COLO829 (cell line): ENCODE measurements around the gene C16orf74.

Experiments
- DNase-seq: peaks from one replicate; pipeline ENCODE4 v3.0.0; 2012; ENCODE audit warnings: low spot score

C16orf74 gene

DNA sequence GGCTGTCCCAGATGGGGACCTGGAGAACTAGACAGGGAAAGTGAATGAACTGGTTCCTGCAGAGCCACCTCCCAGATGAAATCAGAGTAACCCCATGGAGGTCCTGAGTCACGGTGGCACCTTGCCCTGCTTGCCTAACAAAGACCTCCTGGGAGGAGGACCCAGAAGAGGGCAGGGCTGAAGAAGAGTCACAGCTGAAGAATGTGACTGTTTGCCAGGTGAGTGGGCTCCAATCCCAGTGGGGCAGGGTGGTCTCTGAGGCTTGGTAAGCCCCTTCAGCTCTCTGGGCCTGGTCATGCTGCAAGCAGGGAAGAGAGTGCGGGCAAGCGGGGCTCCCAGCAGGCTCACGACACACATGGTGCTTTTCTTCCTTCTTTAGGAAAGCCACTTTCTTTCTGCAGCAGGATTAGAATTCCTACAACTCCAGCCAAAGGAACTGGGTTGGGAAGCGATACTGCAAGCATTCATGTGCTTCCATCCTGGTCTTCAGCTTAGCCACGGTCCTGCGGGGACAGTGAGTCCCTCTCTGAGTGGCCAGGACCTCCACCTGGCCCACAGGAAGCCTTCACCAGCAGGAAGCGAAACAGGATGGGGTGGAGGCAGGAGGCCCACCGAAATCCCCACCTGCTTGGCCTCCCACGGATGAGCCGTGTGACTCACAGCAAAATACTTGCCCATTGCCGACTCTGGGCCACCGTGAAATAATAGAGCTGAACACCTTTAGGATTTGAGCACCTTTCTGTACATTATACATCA lies 4.3 kb downstream of the C16orf74 start:
- DNase-seq: no peak

- no peak for DNase-seq
Observed at GRCh38 chr16:85738923-85739715, 11.8 kb downstream of the C16orf74 start.

- DNase-seq: no peak
Observed at GRCh38 chr16:85736921-85737320, 14.0 kb downstream of the C16orf74 start.

GRCh38 chr16:85735946-85736345 lies 14.9 kb downstream of the C16orf74 start:
- DNase-seq: no peak

DNA sequence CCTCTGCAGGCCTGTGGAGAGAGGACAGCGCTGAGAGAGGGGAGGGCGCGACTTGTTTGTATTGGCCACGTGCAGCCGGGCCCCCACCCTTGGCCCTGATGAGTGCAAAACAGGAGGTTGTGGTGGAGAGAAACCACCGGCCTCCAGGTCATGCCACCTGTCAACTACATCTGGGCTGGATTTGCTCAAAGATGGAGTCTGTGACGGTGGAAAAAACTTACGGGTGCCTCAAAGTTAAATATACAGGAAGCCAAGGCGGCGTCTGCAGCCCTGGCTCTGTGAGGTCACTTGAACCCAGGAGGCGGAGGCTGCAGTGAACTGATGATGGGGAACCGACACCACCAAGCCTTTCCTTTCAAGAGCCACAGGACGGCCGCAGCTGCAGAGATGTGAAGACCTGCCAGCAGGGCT lies 15.7 kb downstream of the C16orf74 start:
- DNase-seq: no peak

DNA sequence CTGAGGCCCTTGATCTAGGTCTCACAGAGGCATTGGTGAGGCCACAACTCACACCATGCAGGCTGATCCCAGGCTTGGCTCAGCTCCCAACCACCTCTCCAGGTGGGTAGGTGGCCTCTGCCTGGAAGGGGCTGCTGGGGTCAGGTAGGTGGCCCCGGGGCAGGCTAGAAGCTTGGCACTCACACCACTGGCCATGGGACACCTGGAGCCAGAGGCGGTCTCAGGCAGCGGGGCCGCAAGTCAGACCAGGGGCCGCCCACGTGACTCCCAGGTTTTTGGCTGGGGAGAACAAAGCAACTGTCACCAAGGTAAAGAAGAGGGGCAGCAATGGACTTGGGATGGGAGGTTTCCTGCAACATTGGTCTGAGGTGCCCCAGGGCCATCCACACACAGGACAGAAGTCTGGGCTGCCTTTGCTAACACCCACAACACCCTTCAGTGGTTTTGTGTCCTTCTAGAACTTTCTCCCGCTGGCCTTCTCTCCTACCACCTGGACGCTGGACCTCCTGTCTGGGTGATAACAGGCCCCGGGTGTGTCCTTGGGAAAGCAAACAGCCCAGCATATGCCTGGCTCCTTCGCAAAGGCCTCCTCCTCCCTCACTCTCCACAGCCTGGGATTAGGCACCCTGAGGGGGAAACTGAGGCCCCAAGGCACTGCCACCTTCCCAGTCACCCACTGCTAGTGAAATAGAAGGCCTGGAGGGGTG lies 16.4 kb downstream of the C16orf74 start:
- DNase-seq: no peak

DNA sequence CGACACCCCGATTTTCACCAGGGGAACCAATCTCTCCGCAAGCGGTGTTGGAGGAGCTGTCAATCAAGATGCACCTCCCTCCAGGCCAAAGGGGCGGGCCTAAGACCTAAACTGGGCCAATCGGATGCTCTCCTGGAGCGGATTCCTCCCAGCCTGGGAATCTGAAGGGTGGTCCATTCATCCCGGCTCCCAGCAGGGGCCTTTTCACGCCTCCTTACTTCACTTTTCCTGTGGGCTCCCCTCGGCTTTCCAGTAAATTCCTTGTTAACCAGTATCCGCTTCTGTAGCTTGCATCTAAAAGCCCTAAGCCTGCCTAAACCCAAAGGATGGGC lies 17.1 kb downstream of the C16orf74 start:
- DNase-seq: no peak

- no peak for DNase-seq
Observed at GRCh38 chr16:85733155-85733838, 17.6 kb downstream of the C16orf74 start.

- DNase-seq: no peak
Observed at GRCh38 chr16:85731179-85731578, 19.7 kb downstream of the C16orf74 start.

DNA sequence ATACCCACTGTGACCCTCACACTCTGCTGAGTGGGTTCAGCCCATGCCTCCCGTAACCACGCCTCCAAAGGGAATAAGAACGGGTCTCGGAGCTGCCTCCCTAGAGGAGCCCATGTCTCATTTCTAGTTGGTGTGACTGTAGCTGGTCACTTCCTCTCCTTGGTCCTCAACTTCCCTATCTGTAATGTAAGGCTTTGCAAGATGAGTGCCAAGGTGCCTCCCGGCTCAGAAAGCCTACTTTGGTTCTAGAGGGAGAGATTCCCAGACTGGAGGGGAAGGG lies 20.8 kb downstream of the C16orf74 start:
- no peak for DNase-seq

- no peak for DNase-seq
Observed at GRCh38 chr16:85729452-85730185, 21.3 kb downstream of the C16orf74 start.

GRCh38 chr16:85728879-85729278 lies 22.0 kb downstream of the C16orf74 start:
- DNase-seq: no peak

- no peak for DNase-seq
Observed at GRCh38 chr16:85724936-85725335, 26.0 kb downstream of the C16orf74 start.

DNA sequence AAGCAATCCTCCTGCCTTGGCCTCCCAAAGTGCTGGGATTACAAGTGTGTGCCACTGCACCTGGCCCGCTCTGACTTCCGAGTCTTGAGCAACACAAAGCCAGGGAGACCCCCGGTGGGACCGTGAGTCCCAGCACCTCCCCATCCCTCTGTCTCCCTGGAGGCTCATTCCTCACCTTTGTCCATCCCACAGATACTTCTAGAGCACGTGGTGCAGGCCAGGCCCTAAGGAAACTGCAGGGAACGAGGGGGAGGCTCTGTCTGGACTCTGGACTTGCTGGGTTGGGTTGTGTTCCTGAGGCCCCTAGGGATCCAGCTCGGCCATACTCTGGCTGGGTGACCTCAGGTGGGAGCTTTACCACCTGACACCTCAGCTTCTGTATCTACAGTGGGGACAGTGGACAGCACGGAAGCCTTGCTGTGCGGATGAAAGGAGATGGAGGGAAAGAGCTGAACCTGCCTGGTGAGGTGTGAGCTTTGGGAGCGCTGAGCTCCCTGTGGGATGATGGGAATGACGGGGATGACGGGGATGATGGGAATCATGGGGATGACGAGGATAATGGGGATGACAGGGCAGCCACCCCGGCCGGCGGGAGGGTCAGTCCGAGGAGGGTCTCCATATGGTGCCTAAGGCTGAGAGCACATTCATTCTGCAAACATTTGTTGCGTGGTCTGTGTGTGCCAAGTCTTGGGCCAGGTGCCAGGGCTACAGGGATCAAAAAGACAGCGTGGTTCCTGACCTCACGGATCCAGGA lies 26.6 kb downstream of the C16orf74 start:
- DNase-seq: no peak

DNA sequence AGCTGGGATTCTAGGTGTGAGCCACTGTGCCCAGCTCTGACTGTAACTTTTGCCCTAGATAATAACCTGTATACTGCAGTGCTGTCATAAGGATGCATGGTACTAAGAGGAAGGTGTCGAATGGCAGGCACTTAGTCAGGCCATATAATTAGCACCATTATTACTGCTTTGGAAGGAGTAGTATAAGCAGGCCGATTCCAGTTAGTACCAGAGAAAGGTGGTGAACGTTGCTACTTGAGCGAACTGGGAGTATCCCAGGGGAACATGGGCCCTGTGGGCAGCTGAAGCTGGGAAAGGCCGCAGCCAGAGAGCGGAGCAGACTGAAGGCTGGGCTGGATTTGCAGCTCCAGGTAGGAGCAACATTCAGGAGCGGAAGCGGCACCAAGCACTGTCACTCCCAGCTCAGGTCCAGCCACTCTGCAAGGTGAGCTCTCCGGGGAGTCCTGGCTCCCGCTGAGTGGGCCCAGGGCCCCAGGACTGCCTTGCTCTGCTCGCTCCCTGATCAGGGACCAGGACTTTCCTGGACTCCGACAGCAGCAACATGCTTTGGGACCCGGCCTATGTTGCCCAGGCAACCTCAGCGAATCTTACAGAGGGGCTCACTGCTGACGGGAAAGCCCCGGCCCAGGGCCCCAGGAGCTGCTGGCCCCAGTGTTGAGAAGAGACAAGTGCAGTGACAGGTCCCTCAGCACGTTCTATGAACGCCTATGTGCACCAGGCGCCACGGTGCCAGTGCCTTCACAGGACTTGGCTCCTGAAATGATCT lies 28.6 kb downstream of the C16orf74 start:
- DNase-seq: no peak

GRCh38 chr16:85720302-85720637 lies 30.6 kb downstream of the C16orf74 start:
- no peak for DNase-seq

DNA sequence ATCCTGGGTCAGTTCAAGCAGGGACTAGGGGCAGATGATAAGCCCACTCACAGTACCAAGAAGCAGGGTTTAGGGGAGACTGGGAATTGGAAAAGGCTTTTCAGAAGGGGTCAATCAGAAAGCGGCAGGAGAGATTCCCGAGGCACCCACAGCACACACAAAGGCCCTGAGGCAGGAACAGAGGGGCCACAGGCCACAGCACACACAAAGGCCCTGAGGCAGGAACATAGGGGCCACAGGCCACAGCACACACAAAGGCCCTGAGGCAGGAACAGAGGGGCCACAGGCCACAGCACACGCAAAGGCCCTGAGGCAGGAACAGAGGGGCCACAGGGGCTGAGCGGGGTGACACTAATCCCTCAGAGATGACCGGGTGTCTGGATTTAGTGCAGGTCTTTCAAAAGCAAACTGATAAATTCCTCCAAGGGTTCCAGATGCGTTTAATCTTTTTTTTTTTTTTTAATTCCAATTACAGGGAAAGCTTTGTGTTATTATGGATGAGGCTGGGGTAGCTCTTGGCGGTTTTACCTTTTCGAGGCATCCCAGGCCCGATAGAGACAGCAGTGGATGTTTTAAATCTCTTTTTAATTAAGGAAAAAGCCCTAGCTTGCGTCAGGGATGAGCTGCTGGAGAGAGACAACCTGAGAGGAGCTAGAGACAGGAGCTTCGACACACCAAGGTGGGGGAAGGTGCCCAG lies 31.1 kb downstream of the C16orf74 start:
- no peak for DNase-seq

DNA sequence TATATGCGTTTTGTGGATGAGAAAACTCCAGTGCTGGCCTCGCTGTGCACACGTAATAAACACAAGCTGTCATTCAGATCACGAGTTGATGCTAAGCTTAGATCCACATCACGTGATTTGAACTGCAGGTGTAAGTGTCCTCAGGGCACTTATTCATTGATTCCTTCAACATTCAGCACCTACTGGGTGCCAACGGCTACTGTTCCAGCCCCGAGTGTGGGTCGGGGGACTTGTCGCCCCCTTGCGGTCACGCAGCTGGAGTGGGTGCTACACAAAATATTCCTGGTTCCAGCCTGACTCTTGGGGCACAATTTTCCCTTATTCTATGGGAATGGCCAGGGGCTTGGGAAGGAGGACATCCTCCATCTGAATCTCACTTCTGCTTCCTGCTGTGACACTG lies 32.2 kb downstream of the C16orf74 start:
- DNase-seq: no peak

GRCh38 chr16:85718153-85718477 lies 32.8 kb downstream of the C16orf74 start:
- no peak for DNase-seq
